Measurements from ENCODE around the gene ZC3H12D.

The ZC3H12D gene

DNA sequence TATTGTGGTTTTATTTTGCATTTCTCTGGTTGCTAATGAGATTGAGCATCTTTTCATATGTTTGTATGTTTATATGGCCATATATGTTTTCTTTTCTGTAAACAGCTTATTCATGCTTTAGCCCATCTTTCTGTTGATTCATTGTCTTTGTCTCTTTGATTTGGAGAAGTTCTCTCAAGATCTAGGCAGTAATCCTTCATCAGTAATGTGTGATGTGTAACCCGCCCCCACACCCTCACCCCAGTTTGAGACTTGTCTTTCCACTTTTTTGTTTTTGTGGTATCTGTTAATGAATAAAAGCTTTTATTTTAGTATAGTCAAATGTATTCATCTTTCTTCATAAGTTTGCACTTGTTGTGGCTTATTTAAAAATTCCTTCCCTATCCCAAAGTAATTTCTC lies 26.0 kb downstream of the ZC3H12D start:
- Mint-ChIP-seq H3K4me1 (ENCODE audit: low read depth) (peaks cover 17% of the 10 kb centered on the region), H3K27ac (peak overlapping the region; percentile 58), H3K27me3 (no peaks in the 10 kb centered on the region), H3K4me3 (no peak overlapping the region), H3K36me3 (peaks cover 19% of the 10 kb centered on the region), H3K9me3 (ENCODE audit: low read depth) (no peaks in the 10 kb centered on the region)

DNA sequence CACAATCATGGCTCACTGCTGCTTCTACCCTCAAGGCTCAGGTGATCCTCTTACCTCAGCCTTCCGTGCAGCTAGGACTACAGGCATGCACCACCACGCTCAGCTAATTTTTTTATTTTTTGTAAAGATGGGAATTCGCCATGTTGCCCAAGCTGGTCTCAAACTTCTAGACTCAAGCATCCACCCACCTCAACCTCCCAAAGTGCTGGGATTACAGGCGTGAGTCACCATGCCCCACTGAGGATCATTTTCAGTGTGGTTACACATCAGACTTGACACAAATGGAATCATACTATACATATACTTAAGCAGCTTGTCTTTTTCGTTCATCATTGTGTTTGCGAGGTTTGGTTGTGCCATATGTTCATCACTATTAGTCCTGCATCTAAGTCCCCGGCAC lies 26.6 kb downstream of the ZC3H12D start:
- H3K36me3 Mint-ChIP-seq = peaks cover 15% of the 10 kb centered on the region
- H3K4me3 Mint-ChIP-seq = no peak overlapping the region
- H3K27me3 Mint-ChIP-seq = no peaks in the 10 kb centered on the region
- no peaks in the 10 kb centered on the region for H3K9me3 Mint-ChIP-seq (ENCODE audit: low read depth)
- no peak overlapping the region for H3K27ac Mint-ChIP-seq
- peaks cover 14% of the 10 kb centered on the region for H3K4me1 Mint-ChIP-seq (ENCODE audit: low read depth)

DNA sequence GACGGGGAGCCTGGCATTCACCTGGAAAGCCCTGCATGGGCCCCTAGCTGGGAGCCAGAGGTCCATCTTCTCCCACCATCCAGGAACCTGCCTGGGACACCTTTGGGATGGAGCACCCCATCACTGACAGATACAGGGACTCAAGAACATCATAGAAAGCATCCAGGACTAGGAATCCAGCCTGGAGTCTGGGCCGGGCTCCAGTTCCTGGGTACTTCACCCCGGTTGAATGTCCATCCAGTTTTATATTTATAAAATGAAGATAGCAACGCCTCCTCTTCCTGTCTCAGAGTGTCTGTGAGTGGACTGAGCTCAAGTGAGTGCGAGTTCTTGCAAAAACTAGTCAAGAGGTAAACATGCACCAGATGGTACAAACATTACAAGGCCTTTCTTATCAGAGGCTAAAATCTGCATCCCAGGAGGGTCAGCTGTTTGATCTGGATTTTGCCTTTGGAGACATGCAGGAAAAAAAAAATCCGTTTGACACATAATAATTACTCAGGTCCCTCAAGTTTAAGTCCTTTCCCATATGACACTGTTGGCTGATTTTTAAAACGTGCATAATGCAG lies 27.4 kb downstream of the ZC3H12D start:
- Mint-ChIP-seq H3K27me3 (no peaks in the 10 kb centered on the region), H3K27ac (no peak overlapping the region), H3K4me3 (no peak overlapping the region), H3K4me1 (ENCODE audit: low read depth) (peaks cover 11% of the 10 kb centered on the region), H3K9me3 (ENCODE audit: low read depth) (no peaks in the 10 kb centered on the region), H3K36me3 (peaks cover 12% of the 10 kb centered on the region)

DNA sequence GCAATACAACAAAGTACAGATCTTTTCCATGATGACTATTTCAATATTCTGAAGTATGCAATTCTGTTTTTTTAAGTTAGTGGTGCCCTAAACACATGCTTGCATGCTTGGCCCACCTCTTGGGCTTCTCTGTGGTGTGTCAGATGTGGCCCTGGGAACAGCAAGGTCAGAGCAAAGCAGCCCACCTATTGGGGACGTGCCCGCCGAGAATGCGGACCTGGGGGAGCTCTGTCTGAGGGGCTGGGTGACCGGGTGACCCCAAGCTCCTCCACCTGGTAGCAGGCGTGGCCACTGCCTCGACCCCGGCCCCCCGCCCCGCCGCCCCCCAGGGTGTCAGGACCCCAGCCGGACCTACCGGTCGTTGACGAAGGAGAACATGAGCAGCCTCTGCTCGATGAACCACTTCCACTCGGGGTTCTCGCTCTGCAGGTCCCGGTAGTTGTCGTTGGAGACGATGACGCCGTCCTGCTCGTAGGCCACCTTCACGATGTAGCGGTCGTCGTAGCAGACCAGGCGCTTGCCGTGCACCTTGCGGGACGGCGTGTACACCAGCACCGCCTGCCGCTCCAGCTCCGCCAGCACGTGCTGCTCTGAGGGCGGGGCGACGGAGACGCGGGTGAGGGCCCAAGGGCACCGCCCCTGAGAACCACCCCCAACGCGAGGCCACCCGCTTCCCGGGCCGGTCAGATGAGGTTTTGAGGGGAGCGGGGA lies 28.3 kb downstream of the ZC3H12D start:
- Mint-ChIP-seq H3K27ac (no peak overlapping the region), H3K4me1 (ENCODE audit: low read depth) (peaks cover 11% of the 10 kb centered on the region)

DNA sequence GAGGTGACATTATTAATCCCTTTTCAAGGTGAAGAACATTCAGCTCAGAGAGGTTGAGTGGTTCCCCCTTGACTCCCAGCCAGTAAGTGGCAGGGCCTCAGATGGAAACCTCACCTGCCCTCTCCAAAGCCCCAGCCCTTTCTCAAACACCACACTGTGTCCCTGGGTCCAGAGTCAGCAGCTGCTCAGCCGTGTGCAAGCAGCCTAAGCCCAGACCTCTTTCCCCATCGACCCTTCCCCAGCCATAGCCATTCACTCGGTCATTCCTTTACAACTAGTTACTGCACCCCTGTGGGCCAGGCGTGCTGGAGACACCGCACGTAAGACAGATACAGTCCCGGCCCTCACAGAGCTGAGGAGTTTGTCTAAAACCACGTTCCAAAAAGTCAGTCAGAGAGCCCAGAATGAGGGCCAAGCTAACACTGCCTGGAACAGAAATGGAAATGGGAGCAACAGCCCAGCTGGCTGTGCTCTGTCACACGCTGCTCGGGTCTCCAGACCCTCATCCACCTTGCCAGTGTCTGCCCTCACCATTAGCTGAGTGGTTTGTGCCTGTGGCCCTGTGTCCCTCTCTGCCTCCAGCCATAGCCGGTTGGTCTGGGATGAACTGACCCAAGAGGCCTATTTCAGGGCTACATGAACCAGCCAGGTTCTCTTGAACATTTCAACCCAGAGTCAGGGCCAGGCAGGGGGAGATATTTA lies 29.6 kb downstream of the ZC3H12D start:
- H3K36me3 Mint-ChIP-seq = peaks cover 7% of the 10 kb centered on the region
- no peaks in the 10 kb centered on the region for H3K27me3 Mint-ChIP-seq
- H3K27ac Mint-ChIP-seq = no peak overlapping the region
- no peak overlapping the region for H3K4me3 Mint-ChIP-seq
- H3K4me1 Mint-ChIP-seq (ENCODE audit: low read depth) = peaks cover 11% of the 10 kb centered on the region
- H3K9me3 Mint-ChIP-seq (ENCODE audit: low read depth) = no peaks in the 10 kb centered on the region

More for the DNA sequence above, 28.3 kb downstream of the ZC3H12D start:
- H3K27me3 Mint-ChIP-seq = no peaks in the 10 kb centered on the region
- H3K9me3 Mint-ChIP-seq (ENCODE audit: low read depth) = no peaks in the 10 kb centered on the region
- peaks cover 9% of the 10 kb centered on the region for H3K36me3 Mint-ChIP-seq
- H3K4me3 Mint-ChIP-seq = no peak overlapping the region

DNA sequence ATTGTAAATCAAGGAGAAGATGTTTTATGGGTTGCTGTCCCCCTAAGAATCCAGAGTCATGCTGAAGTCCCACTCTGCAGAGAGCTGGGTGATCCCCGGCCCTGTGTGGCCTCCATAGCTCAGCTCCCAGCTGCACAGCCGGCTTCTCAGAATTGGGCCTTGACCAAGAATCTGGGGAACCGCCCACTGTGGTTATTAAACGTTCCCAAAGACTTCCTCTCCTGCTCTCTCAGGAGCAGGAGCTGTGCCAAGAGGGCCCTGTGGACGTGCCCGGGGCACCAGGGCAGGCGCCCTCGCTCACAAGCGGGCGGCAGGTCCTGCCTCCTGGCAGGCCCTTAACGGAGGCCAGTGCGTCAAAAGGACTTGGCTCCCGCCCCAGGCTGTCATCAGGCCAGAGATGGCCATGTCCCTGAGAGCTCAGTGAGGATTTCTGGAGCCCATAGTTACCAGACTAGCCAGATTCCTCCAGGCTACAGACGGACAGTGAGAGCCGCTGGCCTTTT lies 30.4 kb downstream of the ZC3H12D start:
- Mint-ChIP-seq H3K9me3 (ENCODE audit: low read depth) (no peaks in the 10 kb centered on the region), H3K4me3 (no peak overlapping the region), H3K36me3 (peaks cover 7% of the 10 kb centered on the region), H3K27me3 (no peaks in the 10 kb centered on the region), H3K27ac (no peak overlapping the region), H3K4me1 (ENCODE audit: low read depth) (peaks cover 12% of the 10 kb centered on the region)

DNA sequence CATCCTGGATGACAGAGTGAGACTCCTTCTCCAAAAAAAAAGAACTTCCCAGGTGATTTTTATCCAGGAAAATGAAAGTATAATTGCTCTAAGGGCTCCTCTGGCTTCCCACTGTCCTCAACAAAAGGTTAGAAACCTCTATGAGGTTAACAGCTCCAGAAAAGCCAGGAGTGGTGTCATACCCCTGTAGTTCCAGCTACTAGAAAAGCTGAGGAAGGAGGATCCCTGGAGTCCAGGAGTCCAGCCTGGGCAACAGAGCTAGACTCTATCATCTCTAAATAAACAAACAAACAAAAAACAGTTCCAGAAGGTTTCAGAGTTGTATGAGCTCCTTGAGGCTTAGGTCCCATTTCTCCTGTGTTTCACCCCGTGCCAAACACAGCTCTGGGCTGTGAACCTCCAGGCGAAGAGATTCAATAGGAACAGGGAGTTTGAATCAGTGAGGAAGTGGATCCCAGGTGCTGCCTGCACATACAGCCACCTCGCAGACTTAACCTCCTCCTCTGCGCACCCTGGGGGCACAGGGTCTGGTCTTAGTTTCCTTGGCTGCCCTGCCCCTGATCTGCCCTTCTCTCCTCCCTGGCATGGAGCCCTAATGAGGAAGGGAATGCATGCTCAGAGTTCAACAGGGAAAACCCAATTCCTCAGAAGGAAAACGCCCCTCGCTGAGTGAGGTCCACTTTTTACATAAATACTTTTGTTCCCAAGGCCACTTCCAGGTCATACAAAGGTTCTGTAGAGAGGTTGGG lies 31.0 kb downstream of the ZC3H12D start:
- Mint-ChIP-seq H3K27ac (no peak overlapping the region), H3K36me3 (peaks cover 6% of the 10 kb centered on the region), H3K9me3 (ENCODE audit: low read depth) (no peaks in the 10 kb centered on the region), H3K4me1 (ENCODE audit: low read depth) (peaks cover 8% of the 10 kb centered on the region), H3K27me3 (no peaks in the 10 kb centered on the region), H3K4me3 (no peak overlapping the region)

DNA sequence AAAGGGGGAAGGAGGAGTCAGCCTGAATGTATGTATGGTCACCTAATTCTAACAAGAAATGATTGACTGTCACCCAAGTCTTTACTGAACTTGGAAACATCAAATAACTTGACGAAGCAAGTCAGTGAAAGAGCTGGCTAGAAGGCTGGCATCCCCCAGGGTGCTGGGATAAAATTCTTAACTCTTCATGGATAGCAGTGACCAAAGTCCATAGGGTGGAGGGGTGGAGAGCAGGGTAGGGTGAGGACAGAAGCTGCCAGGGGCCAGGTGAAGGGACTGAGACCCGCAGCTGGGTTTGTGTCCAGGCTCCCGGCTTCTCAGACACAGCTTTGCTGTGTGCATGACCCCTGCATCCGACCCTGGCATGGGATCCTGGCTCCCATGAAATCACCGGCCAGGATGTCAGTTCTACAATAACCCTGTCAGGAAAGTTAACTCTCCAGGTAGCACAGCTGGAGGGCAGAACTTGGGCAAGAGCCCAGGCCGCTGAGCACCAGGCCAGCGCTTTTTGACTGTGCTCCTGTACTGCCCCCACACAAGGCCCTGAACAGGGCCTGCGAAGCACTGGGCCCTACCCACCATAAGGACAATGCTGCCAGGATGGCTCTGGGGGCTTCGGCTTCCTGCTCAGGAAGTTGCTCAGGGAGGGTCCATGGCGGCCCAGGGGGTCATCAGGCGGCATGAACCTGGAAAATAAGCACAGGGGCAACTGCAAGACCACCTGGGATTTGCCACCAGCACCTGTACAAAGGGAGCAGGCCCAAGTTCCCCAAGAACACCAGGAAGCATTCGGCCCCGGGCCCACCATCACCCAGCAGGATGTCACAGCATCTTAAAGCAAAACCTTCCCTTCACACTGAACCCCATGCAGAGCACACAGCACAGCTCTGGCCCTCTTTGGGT lies 32.5 kb downstream of the ZC3H12D start:
- no peak overlapping the region for H3K27ac Mint-ChIP-seq
- no peak overlapping the region for H3K4me3 Mint-ChIP-seq
- H3K4me1 Mint-ChIP-seq (ENCODE audit: low read depth) = peaks cover 1% of the 10 kb centered on the region
- peaks cover 3% of the 10 kb centered on the region for H3K36me3 Mint-ChIP-seq
- H3K27me3 Mint-ChIP-seq = no peaks in the 10 kb centered on the region
- no peaks in the 10 kb centered on the region for H3K9me3 Mint-ChIP-seq (ENCODE audit: low read depth)

DNA sequence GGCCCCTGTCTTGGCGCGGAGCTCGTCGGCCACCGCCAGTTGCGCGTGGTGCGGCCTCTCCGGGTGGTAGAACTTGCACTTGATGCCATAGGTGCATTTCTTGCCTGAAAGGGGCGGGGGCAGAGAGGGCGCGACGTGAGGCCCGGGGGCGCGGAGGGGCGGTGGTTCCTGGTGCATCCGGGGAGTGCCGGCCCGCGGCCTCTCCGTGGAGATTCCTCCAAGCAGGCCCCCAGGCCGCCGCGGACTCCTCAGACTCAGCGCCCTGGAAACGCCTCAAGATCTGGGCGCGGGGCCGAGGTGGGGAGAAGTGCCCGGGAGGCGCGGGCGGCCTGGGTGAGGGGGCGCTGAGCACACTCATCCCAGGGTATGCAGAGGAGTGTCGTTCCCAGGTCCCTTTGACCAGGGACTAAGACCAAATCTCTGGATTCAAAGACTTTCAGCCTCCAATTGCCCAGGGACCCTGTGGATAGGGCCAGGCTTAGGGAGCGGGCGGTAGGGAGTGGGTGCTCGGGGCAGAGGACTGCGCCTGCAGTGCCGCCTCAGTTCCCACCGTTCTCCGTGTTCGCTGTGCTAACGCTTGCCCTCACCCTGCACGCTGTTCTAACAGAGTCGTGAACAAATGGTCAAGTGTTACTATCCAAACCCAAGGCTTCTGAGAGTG lies 33.3 kb downstream of the ZC3H12D start:
- Mint-ChIP-seq H3K4me1 (ENCODE audit: low read depth) (peaks cover 1% of the 10 kb centered on the region), H3K4me3 (no peak overlapping the region), H3K27ac (no peak overlapping the region), H3K27me3 (no peaks in the 10 kb centered on the region), H3K9me3 (ENCODE audit: low read depth) (no peaks in the 10 kb centered on the region), H3K36me3 (peaks cover 3% of the 10 kb centered on the region)

DNA sequence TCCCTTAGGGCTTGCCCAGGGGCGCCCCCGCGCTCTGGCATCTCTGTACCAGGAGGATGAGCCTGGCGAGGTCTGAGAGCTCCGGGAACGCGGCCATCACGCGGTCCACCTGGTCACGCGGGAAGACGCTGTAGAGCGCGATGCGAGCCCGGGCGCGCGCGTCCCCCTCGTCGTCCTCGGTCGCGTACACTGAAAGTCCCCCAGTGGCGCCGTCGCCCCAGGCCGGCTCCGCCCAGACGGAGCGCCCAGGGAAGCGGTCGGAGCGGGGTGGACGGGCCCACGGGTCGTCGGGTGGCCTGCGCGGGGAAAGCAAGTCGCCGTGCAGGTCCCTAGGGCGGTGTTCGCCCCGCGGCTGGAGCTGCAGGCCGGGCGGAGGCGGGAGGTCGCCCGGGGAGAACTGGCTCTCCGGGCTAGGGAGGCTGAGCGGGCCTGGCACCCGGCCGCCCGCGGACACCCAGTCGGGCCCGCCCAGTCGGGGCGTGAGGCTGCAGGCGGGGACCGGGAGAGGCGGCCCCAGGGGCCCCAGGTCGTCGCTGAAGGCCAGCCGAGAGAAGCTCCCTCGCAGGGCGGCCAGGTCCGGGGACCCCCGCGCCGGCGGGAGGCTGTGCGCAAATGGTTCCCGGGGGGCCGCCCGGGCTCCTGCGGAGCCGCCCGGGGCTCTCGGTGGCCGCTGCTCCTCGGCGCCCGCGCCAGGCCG lies 34.0 kb downstream of the ZC3H12D start:
- no peaks in the 10 kb centered on the region for H3K27me3 Mint-ChIP-seq
- H3K36me3 Mint-ChIP-seq = peaks cover 3% of the 10 kb centered on the region
- H3K9me3 Mint-ChIP-seq (ENCODE audit: low read depth) = no peaks in the 10 kb centered on the region
- H3K4me1 Mint-ChIP-seq (ENCODE audit: low read depth) = peaks cover 1% of the 10 kb centered on the region
- no peak overlapping the region for H3K27ac Mint-ChIP-seq
- no peak overlapping the region for H3K4me3 Mint-ChIP-seq

DNA sequence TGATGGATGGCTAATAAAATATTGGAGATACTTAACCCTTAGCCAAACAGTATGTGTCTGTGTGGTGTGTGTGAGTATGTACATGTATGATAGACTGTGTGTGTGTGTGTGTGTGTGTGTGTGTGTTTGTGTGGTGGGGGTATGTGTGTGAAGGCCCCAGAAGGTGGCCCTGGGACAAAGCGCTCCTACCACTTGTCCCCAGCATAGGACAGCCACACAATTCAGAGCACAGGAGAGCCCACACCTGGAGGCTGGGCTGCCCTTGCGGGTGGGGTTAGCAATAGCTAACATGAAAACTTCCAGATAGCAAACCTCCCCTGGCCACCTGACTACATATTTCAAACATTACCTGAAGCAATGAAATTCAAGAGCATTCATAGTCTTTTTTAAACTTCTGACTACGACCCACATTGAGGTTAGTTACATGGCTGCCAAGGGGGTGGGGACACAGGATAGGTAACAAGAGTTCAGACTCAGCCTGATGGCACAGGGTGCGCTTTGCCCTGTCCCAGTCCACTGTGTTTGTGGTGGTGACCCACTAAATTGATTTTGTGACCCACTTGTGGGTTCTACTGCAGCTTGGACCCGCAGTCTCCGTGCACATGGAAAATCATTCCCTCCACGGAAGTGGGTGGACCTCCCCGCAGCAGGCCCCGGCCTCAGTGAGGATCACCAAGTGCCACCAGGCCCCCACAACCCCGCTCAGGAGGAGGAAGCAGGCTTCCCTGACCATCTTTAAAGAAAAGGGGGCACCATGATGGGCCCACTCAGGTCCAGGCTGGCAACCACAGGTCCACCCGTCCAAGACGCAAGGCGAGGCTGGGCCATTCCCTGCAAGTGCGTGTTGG lies 34.8 kb downstream of the ZC3H12D start:
- no peak overlapping the region for H3K27ac Mint-ChIP-seq
- peaks cover 1% of the 10 kb centered on the region for H3K4me1 Mint-ChIP-seq (ENCODE audit: low read depth)
- peaks cover 1% of the 10 kb centered on the region for H3K36me3 Mint-ChIP-seq
- no peaks in the 10 kb centered on the region for H3K9me3 Mint-ChIP-seq (ENCODE audit: low read depth)
- peak overlapping the region; percentile 5 for H3K4me3 Mint-ChIP-seq
- H3K27me3 Mint-ChIP-seq = no peaks in the 10 kb centered on the region

DNA sequence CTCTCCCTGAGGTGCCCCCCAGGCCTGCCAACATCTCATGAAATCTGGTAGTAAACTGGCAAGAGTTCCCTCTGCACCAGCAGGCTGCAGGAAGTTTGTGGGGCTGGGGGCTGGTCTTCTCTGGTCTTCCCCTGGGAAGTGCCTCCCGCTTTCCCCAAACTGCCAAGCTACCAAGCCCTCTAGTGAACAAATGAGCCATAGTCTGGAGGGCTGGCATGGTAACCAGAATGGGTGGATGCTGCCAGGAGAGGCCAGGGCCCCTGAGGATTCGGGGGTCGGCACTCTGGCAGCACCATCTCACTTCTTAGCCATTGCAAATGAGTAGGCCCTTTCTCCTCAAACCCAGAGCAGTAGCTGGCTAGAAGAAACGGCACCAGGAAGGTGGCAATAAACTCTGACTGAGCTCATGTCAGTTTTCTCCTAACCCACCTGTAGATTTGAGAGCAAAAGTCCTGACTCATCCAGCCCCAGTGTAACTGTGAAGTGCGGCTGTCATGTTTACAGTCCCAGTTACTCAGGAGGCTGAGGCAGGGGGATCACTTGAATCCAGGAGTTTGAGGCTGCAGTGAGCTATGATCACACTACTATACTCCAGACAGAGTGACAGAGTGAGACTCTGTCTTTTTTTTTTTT lies 35.9 kb downstream of the ZC3H12D start:
- no peak overlapping the region for H3K4me3 Mint-ChIP-seq
- H3K9me3 Mint-ChIP-seq (ENCODE audit: low read depth) = no peaks in the 10 kb centered on the region
- no peak overlapping the region for H3K27ac Mint-ChIP-seq
- H3K36me3 Mint-ChIP-seq = no peaks in the 10 kb centered on the region
- H3K4me1 Mint-ChIP-seq (ENCODE audit: low read depth) = peaks cover 1% of the 10 kb centered on the region
- H3K27me3 Mint-ChIP-seq = no peaks in the 10 kb centered on the region

Data from activated naive CD8-positive, alpha-beta T cell (primary cell).